GM20000 (cell line): ENCODE data around the gene RFK.

Experiments used
- DNase-seq: peaks from one replicate; pipeline ENCODE4 v3.0.0; 2012; ENCODE audit warnings: low spot score
- CTCF ChIP-seq: IDR thresholded peaks from 2 replicates; pipeline ENCODE4 v1.5.1; 2012; ENCODE audit warnings: mild to moderate bottlenecking, control low read depth; ENCODE audit errors: extremely low read depth, missing control alignments

The RFK gene

GRCh38 chr9:76417394-76417793, 23.2 kb upstream of the RFK start:
- DNase-seq, result no peak
- no peak for TF ChIP-seq CTCF

GRCh38 chr9:76415731-76416130, 21.5 kb upstream of the RFK start:
- TF ChIP-seq CTCF, result no peak
- no peak for DNase-seq

- no peak for DNase-seq
- TF ChIP-seq CTCF, result no peak
These were observed 20.9 kb upstream of the RFK start for GRCh38 chr9:76415154-76415553.

GRCh38 chr9:76414661-76415060, 20.4 kb upstream of the RFK start:
- no peak for TF ChIP-seq CTCF
- no peak for DNase-seq

GRCh38 chr9:76413658-76414057, 19.4 kb upstream of the RFK start:
- TF ChIP-seq CTCF, result no peak
- DNase-seq, result no peak

- no peak for TF ChIP-seq CTCF
- DNase-seq, result no peak
These were observed 18.4 kb upstream of the RFK start for GRCh38 chr9:76412638-76413037.

- no peak for DNase-seq
- TF ChIP-seq CTCF, result no peak
These were observed 11.6 kb upstream of the RFK start for GRCh38 chr9:76405868-76406267.
